ENCODE data around the gene PTPN11.
"Not testable (repeated sequence)": the region's sequence is repeated elsewhere in the genome, so short reads cannot be mapped to it uniquely, and the experiment has no call there.

The PTPN11 gene

DNA sequence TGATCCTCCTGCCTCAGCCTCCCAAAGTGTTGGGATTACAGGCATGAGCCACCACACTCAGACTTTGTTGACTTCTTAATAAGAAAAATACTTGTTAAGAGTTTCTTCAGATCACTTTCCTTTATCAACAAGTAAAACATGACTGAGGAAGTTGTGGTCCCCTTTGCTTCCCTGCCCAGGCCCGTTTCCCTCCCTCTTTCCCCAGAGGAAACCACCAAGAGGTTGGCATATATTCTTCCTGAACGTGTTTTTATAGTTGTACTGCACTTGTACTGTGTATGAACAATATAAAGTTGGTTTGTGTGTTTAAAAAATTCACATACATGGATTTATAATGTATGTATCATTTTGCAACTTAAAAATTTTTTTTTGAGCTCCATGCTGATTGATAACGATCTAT lies 28.4 kb downstream of the PTPN11 start:
- no peak for DNase-seq (ENCODE audit: low read depth in 2 of 2, low spot score in 1 of 2)

GRCh38 chr12:112448165-112448564 lies 29.4 kb downstream of the PTPN11 start:
- not testable (repeated sequence) for DNase-seq (ENCODE audit: low read depth in 2 of 2, low spot score in 1 of 2)

DNA sequence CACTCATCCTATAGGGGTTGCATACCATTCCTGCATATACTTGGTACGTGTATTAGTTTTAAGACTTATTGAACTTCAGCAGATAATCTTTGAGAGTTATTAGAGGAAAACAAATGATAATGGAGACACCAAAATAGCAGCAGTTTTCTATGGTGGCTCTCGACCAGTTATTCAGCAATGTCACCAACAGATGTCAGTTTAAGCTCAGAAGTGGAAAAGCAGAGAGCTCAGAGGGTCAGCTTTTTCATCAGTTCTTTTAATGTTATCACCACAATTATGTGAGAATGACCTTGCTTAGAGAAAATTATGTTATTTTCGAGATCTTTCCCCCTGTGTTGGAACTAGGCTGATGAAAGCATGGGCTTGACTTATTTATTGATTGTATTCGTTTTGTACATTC lies 32.0 kb downstream of the PTPN11 start:
- no peak for DNase-seq (ENCODE audit: low read depth in 2 of 2, low spot score in 1 of 2)

DNA sequence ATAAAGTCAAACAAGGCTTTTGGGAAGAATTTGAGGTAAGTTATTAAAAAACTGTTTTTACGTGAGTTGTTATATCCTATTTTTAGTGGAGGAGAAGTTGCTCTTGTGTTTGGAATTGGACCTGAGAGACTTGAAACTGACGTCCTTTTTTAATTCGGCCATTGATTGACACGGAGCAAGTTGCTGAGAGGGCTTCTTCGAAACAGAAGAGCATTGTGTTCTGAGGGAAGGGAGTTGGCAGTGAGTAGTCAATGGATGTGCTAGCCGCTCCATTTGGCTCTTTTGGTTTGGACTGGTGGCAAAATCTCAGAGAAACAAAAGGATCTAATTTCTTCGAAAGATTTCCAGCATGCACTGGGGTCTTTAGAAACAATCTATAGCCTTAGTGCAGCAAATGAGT lies 37.3 kb downstream of the PTPN11 start:
- DNase-seq (ENCODE audit: low read depth in 2 of 2, low spot score in 1 of 2), result no peak

DNA sequence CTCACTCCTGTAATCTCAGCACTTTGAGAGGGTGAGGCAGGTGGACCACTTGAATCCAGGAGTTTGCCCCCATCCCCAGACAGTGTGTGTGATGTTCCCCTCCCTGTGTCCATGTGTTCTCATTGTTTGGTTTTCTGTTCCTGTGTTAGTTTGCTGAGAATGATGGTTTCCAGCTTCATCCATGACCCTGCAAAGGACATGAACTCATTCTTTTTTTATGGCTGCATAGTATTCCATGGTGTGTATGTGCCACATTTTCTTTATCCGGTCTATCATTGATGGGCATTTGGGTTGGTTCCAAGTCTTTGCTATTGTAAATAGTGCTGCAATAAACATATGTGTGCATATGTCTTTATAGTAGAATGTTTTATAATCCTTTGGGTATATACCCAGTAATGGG lies 38.4 kb downstream of the PTPN11 start:
- not testable (repeated sequence) for DNase-seq (ENCODE audit: low read depth in 2 of 2, low spot score in 1 of 2)

- no peak for DNase-seq (ENCODE audit: low read depth in 2 of 2, low spot score in 1 of 2)
Measured at GRCh38 chr12:112458330-112458729, 39.6 kb downstream of the PTPN11 start.

- DNase-seq (ENCODE audit: low read depth in 2 of 2, low spot score in 1 of 2), result no peak
Measured at GRCh38 chr12:112458751-112459150, 40.0 kb downstream of the PTPN11 start.

GRCh38 chr12:112463478-112463877 lies 44.7 kb downstream of the PTPN11 start:
- DNase-seq (ENCODE audit: low read depth in 2 of 2, low spot score in 1 of 2), result no peak

- DNase-seq (ENCODE audit: low read depth in 2 of 2, low spot score in 1 of 2), result no peak
Measured at GRCh38 chr12:112464605-112465004, 45.9 kb downstream of the PTPN11 start.

DNA sequence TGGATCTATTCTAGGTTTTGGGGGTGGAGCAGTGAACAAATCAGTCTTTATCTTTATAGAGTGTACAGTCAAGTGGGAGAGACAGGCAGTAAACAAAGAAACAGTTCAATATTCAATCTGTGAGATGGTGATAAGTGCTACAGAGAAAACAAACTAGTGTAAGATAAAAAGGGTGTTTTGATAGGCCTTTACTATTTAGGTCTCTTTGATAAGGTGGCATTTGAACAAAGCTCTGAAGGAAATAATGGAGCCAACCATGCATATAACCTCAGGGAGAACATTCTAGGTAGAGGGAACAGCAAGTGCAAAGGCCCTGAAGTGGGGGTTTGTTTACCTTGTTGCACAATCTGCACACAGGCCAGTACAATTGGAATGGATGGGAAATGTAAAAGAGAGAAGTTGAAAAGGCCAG lies 47.3 kb downstream of the PTPN11 start:
- DNase-seq (ENCODE audit: low read depth in 2 of 2, low spot score in 1 of 2), result no peak

GRCh38 chr12:112466835-112467234 lies 48.1 kb downstream of the PTPN11 start:
- no peak for DNase-seq (ENCODE audit: low read depth in 2 of 2, low spot score in 1 of 2)

- DNase-seq (ENCODE audit: low read depth in 2 of 2, low spot score in 1 of 2), result no peak
Measured at GRCh38 chr12:112468046-112468445, 49.3 kb downstream of the PTPN11 start.

DNA sequence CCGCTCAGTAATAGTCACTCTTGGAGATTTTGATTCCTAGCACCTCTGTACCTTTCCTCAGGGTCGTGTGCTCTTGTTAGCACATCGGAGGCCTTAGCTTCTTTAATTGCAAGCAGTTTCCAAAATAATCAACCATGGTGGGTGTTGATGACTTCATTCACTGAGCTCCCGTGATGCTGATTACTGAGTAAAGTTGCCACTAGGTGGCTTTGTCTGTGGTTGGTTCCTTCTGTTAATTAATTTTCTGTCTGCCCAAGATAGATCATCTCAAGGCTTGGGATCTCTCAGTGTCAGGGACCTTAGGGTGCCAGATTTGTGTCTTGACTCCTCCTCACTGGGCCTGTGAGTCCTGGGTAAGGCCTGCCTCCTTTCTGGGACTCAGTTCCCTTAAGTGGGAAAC lies 54.3 kb downstream of the PTPN11 start:
- no peak for DNase-seq (ENCODE audit: low read depth in 2 of 2, low spot score in 1 of 2)

GRCh38 chr12:112479413-112479812 lies 60.7 kb downstream of the PTPN11 start:
- no peak for DNase-seq (ENCODE audit: low read depth in 2 of 2, low spot score in 1 of 2)

DNA sequence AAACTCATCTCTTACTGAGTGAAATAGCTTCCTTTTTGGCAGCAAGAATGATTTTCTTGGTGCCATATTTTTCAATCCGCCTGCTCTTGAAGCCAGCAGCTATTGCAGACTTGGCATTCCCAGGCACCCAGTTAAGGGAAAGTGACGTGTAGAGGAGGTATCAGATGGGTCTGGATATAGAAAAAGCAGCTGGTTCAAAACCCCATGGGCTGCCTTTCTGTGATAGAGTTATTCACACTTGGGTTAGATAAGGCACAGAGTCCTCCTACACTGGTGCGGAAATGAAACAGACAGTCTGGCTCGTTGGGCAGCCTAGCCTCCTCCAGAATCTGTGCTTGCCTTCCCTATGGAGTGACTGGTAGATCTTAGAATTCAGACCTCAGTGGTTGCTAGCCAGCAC lies 62.2 kb downstream of the PTPN11 start:
- no peak for DNase-seq (ENCODE audit: low read depth in 2 of 2, low spot score in 1 of 2)

DNA sequence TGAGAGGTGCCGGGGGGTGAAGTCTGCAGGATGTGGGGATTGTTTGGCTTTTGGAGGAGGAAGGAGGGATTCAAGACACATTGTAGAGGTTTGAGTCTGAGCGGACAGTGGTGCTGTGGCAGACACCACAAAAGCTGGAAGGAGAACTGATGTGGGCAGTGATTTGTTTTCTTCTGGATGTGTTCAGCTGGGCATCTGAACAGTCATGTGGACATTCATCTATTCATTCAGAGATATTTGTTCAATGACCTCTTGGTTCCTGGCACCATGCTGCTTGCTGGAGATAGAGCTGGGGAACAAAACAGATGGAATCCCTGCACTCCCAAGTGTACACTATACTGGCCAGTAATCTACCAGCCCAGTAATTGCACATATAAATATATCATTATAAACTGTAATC lies 64.0 kb downstream of the PTPN11 start:
- DNase-seq (ENCODE audit: low read depth in 2 of 2, low spot score in 1 of 2), result no peak

GRCh38 chr12:112486361-112486760 lies 67.6 kb downstream of the PTPN11 start:
- no peak for DNase-seq (ENCODE audit: low read depth in 2 of 2, low spot score in 1 of 2)

- DNase-seq (ENCODE audit: low read depth in 2 of 2, low spot score in 1 of 2), result no peak
Measured at GRCh38 chr12:112488257-112488876, 69.6 kb downstream of the PTPN11 start.

GRCh38 chr12:112489456-112489855 lies 70.7 kb downstream of the PTPN11 start:
- no peak for DNase-seq (ENCODE audit: low read depth in 2 of 2, low spot score in 1 of 2)

DNA sequence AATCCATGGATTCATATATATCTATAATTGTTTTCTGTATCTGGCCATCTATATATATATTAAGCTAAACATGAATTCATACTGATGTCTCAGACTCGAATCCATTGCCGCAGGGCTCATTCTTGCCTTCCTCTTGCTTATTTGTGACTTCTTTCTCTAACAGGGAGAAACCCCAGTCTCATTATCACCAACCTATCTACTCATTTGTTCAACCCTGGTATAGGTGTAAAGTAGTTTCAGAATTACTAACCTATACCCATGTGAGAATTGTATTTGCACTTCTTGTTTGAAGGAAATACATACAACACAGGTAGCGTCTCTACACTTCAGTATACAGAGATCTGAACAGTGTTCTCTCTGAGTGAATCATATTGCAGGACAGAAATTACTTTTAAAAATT lies 77.7 kb downstream of the PTPN11 start:
- DNase-seq (ENCODE audit: low read depth in 2 of 2, low spot score in 1 of 2), result no peak

GRCh38 chr12:112498580-112498979 lies 79.8 kb downstream of the PTPN11 start:
- no peak for DNase-seq (ENCODE audit: low read depth in 2 of 2, low spot score in 1 of 2)

DNA sequence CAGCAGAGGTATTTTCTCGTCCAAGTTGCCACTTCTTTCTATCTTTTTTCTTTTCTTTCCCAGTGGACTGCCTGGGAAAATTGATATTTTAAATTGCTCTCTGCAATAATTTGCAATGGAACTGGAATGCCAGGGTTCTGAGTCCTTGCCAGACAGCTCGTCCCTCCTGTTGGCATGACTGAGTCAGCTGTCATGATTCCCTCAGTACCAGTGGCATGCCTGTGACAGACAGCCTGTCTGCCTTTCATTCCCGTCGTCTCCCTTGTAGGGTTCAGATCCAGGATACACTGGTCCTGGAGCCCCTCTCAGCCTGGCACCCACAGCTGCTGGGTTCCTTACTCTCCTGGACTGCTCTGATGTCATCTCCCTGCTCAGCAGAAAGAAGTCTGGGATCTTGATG lies 84.8 kb downstream of the PTPN11 start:
- DNase-seq (ENCODE audit: low read depth in 2 of 2, low spot score in 1 of 2), result no peak

GRCh38 chr12:112506513-112507166 lies 87.9 kb downstream of the PTPN11 start:
- no peak for DNase-seq (ENCODE audit: low read depth in 2 of 2, low spot score in 1 of 2)
